Gastroesophageal sphincter (tissue), 4 donors: ENCODE results near the gene COL12A1. TPM values are rescaled to one million over a fixed set of nuclear protein-coding genes. Genes with fewer than 3 reads are reported as not detected.
A peak's percentile ranks its signal among the peaks of the same experiment; 100 is the strongest.

Experiments used
- ATAC-seq: fragments of 150-250 bp; one replicate; pipeline ENCODE4 v1.9.1; 2016; ENCODE audit warnings: mild to moderate bottlenecking, moderate library complexity
- H3K27ac ChIP-seq, 4 donors: fragments of 200-600 bp; sonication (generic) in 3 of 4; 1 replicate in 3 of 4; 2 replicates in 1 of 4; pipeline ENCODE4 v1.5.1; 2016 to 2019
- H3K27me3 ChIP-seq: fragments of 200-600 bp; sonication (generic); one replicate; pipeline ENCODE4 v1.5.1; 2019
- H3K36me3 ChIP-seq, 2 donors: fragments of 200-600 bp; sonication (generic); one replicate each; pipeline ENCODE4 v1.5.1; 2019; ENCODE audit warnings: control low read depth in 1 of 2
- H3K4me1 ChIP-seq, 3 donors: fragments of 200-600 bp; sonication (generic); 1 replicate in 2 of 3; 2 replicates in 1 of 3; pipeline ENCODE4 v1.5.1; 2016 to 2019; ENCODE audit warnings: control low read depth in 2 of 3
- H3K4me3 ChIP-seq, 2 donors: fragments of 200-600 bp; sonication (generic); one replicate each; pipeline ENCODE4 v1.5.1; 2019; ENCODE audit warnings: mild to moderate bottlenecking in 1 of 2, moderate library complexity in 1 of 2
- H3K9me3 ChIP-seq, 3 donors: fragments of 200-600 bp; sonication (generic); one replicate each; pipeline ENCODE4 v1.5.1; 2017 to 2019; ENCODE audit warnings: control low read depth in 2 of 3
- CTCF ChIP-seq, 4 experiments: fragments of 200-600 bp in 2 of 4; fragments of 450-650 bp in 2 of 4; sonication (generic) in 1 of 4; IDR thresholded peaks; one replicate each; pipeline ENCODE4 v1.5.1; 2017 to 2019; ENCODE audit warnings: antibody characterized with exemption in 4 of 4, mild to moderate bottlenecking in 2 of 4, moderate library complexity in 2 of 4
- EP300 ChIP-seq: sonication (generic); formaldehyde crosslinking; IDR thresholded peaks from one replicate; pipeline ENCODE4 v1.6.1; 2017; ENCODE audit warnings: antibody characterized with exemption, mild to moderate bottlenecking
- POLR2A ChIP-seq, 2 donors: fragments of 450-650 bp; IDR thresholded peaks; one replicate each; pipeline ENCODE4 v1.6.1; 2017; ENCODE audit warnings: antibody characterized with exemption in 2 of 2, mild to moderate bottlenecking in 2 of 2, moderate library complexity in 1 of 2
- POLR2AphosphoS5 ChIP-seq: sonication (generic); formaldehyde crosslinking; IDR thresholded peaks from one replicate; pipeline ENCODE4 v1.6.1; 2017; ENCODE audit warnings: antibody characterized with exemption
- WGBS, 2 donors: methylation state at CpG; one replicate each; pipeline ENCODE4 v1.1.5; 2018; ENCODE audit warnings: low coverage in 1 of 2; 5-methylcytosine and 5-hydroxymethylcytosine counted together
- total RNA-seq, 4 donors: library from RNA; depleted of rRNA; stranded (reverse); fragments of >200 nt; gene quantifications; one replicate each; pipeline ENCODE4 v1.1.0, GENCODE V29; 2016

The COL12A1 gene
- total RNA-seq, 4 donors from 2014 or later: 101 to 560 (median 237) TPM

GRCh38 chr6:75089151-75089897 lies 116.5 kb downstream of the COL12A1 start:
- peak overlapping the region; percentile 23 to 67 (median 54) for H3K27ac ChIP-seq
- no peaks in the 10 kb centered on the region for H3K9me3 ChIP-seq
- peaks cover 0 to 47% (median 3%) of the 10 kb centered on the region in 3 donors for H3K4me1 ChIP-seq
- H3K36me3 ChIP-seq: peaks cover 0 to 26% of the 10 kb centered on the region in 2 donors
- WGBS, 2 donors: 67 to 81% methylated on average over 2 of the region's 2 CpGs
- no peak overlapping the region for H3K4me3 ChIP-seq
- no peak for TF ChIP-seq EP300
- TF ChIP-seq CTCF (IDR thresholded peaks at IDR 0.05): no peak
- no peak for TF ChIP-seq POLR2AphosphoS5
- no peak for TF ChIP-seq POLR2A (IDR thresholded peaks at IDR 0.05)
- ATAC-seq: no peak
- H3K27me3 ChIP-seq: no peaks in the 10 kb centered on the region

GRCh38 chr6:75085931-75086635 lies 119.8 kb downstream of the COL12A1 start:
- Histone ChIP-seq H3K36me3 (peaks cover 0 to 26% of the 10 kb centered on the region in 2 donors), H3K27me3 (no peaks in the 10 kb centered on the region), H3K9me3 (no peaks in the 10 kb centered on the region), H3K4me1 (peaks cover 0 to 37% (median 3%) of the 10 kb centered on the region in 3 donors), H3K4me3 (peak overlapping the region; percentile 32 to 49), H3K27ac (peak overlapping the region; percentile 25 to 81 (median 71))
- 82 to 86% methylated on average over 12 to 13 of the region's 13 CpGs for WGBS, 2 donors
- no peak for ATAC-seq
- TF ChIP-seq POLR2AphosphoS5: no peak
- no peak for TF ChIP-seq POLR2A (IDR thresholded peaks at IDR 0.05)
- TF ChIP-seq CTCF (IDR thresholded peaks at IDR 0.05): no peak
- TF ChIP-seq EP300: no peak

GRCh38 chr6:75084872-75085381 lies 120.9 kb downstream of the COL12A1 start:
- Histone ChIP-seq H3K27me3 (no peaks in the 10 kb centered on the region), H3K4me3 (peak overlapping the region; percentile 32 to 49), H3K27ac (peak overlapping the region; percentile 25 to 81 (median 71)), H3K4me1 (peaks cover 0 to 34% (median 3%) of the 10 kb centered on the region in 3 donors), H3K9me3 (no peaks in the 10 kb centered on the region), H3K36me3 (peaks cover 0 to 22% of the 10 kb centered on the region in 2 donors)
- 18 to 37% methylated on average over 3 of the region's 33 CpGs for WGBS, 2 donors
- TF ChIP-seq EP300: no peak
- TF ChIP-seq POLR2AphosphoS5: peak; percentile 26
- peak; percentile 67 for ATAC-seq

GRCh38 chr6:75084018-75084417 lies 121.8 kb downstream of the COL12A1 start:
- peaks cover 0 to 21% of the 10 kb centered on the region in 2 donors for H3K36me3 ChIP-seq
- peaks cover 0 to 25% (median 3%) of the 10 kb centered on the region in 3 donors for H3K4me1 ChIP-seq
- WGBS, 2 donors: 34 to 56% methylated on average over 4 of the region's 4 CpGs
- no peaks in the 10 kb centered on the region for H3K27me3 ChIP-seq
- ATAC-seq: no peak
- H3K9me3 ChIP-seq: no peaks in the 10 kb centered on the region
- TF ChIP-seq POLR2AphosphoS5 (no peak), CTCF (IDR thresholded peaks at IDR 0.05) (no peak), POLR2A (IDR thresholded peaks at IDR 0.05) (no peak), EP300 (no peak)
- H3K27ac ChIP-seq: peak overlapping the region in 2 of 4 donors; percentile 29 to 81
- no peak overlapping the region for H3K4me3 ChIP-seq

GRCh38 chr6:75081921-75082320 lies 123.9 kb downstream of the COL12A1 start:
- Histone ChIP-seq H3K4me1 (peaks cover 0 to 17% (median 3%) of the 10 kb centered on the region in 3 donors), H3K27me3 (no peaks in the 10 kb centered on the region), H3K27ac (no peak overlapping the region), H3K4me3 (no peak overlapping the region), H3K9me3 (no peaks in the 10 kb centered on the region), H3K36me3 (peaks cover 0 to under 1% of the 10 kb centered on the region in 2 donors)
- no peak for ATAC-seq
- TF ChIP-seq EP300: no peak
- no peak for TF ChIP-seq CTCF (IDR thresholded peaks at IDR 0.05)
- no peak for TF ChIP-seq POLR2A (IDR thresholded peaks at IDR 0.05)
- no peak for TF ChIP-seq POLR2AphosphoS5
